GM19193 (cell line): Measurements from ENCODE around the gene NAP1L4.

Experiments used
- POLR2A ChIP-seq: IDR thresholded peaks from 4 replicates; pipeline ENCODE4 v1.6.1; 2011; ENCODE audit not compliant: insufficient read depth, insufficient read length; ENCODE audit errors: extremely low read depth

NAP1L4 gene

GRCh38 chr11:2989551-2989950 lies 2.6 kb downstream of the NAP1L4 start:
- no peak for TF ChIP-seq POLR2A

DNA sequence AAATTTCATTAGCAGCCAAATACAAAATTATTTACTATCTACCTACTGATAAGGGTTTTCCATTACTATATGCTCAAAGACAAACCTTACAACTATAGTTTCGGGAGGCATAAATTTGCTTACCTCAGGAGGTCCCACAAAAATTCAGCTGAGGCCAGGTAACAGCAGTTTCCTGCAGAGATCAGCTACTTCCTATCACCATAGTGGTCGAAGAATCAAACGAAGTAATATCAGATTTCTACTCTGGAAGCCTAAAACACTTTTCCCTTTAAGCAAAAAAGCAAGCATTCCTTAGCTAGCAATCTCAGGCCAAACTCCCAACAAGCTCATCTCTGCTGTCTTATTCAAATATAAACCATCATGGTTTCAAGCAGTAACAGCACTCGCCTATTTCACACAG lies 3.1 kb downstream of the NAP1L4 start:
- no peak for TF ChIP-seq POLR2A

GRCh38 chr11:2987881-2988861 lies 4.0 kb downstream of the NAP1L4 start:
- no peak for TF ChIP-seq POLR2A

DNA sequence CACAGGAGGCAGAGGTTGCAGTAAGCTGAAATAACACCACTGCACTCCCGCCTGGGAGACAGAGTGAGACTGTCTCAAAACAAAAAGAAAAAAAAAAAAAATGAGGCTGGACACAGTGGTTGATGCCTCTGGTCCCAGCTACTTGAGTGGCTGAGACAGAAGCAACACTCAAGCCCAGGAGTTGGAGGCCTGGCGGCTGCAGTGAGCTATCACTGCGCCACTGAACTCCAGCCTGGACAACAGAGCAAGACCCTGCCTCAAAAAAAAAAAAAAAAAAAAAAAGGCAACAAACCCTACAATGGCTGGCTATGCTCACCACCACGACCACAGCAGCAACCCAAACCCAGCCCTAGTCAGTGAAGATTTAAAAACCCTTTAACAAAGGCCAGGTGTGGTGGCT lies 8.2 kb downstream of the NAP1L4 start:
- TF ChIP-seq POLR2A, result no peak

DNA sequence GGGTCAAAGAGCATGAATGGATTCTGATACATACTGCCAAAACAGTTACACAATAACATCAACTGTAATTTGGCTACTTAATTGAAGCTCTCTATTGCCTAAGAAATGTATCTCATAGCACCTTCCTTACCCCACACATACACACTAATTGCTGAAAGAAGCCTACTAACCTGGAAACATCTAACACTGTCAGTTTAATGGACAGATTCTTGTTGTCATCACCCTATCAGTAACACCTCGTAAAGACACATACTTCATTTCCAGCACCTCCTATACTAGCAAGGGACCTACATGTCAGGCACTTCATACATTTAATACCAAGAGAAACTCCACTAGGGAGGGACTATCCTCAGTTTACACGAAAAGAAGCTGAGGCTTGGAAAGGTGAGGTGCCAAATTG lies 9.9 kb downstream of the NAP1L4 start:
- no peak for TF ChIP-seq POLR2A

- no peak for TF ChIP-seq POLR2A
Observed at GRCh38 chr11:2981130-2981529, 11.0 kb downstream of the NAP1L4 start.

DNA sequence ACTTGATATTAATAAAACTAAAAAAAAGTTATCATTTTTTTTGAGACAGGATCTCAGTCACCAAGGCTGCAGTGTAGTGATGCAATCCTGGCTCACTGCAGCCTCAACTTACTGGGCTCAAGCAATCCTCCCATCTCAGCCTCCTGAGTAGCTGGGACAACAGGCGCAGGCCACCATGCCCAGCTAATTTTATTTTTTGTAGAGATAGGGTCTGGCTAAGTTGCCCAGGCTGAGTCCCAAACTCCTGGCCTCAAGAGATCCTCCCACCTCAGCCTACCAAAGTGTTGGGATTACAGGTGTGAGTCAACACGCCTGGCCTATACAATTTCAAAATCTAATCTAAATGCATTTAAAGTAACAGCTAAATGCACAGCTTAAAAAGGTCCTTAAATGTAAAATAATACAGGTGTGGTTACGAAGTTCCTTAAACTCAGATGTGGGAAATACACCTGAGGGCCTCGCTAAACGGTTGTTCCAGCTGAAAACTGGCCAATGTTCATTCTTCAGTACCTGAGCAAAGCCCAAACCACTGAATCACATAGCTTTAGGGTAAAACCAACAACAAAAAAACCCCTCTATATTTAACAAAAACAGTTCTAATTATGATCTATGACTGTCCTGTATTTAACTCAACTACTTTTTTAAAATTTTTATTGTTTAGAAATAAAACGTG lies 11.8 kb downstream of the NAP1L4 start:
- TF ChIP-seq POLR2A, result no peak

GRCh38 chr11:2977113-2977512 lies 15.0 kb downstream of the NAP1L4 start:
- TF ChIP-seq POLR2A, result no peak

DNA sequence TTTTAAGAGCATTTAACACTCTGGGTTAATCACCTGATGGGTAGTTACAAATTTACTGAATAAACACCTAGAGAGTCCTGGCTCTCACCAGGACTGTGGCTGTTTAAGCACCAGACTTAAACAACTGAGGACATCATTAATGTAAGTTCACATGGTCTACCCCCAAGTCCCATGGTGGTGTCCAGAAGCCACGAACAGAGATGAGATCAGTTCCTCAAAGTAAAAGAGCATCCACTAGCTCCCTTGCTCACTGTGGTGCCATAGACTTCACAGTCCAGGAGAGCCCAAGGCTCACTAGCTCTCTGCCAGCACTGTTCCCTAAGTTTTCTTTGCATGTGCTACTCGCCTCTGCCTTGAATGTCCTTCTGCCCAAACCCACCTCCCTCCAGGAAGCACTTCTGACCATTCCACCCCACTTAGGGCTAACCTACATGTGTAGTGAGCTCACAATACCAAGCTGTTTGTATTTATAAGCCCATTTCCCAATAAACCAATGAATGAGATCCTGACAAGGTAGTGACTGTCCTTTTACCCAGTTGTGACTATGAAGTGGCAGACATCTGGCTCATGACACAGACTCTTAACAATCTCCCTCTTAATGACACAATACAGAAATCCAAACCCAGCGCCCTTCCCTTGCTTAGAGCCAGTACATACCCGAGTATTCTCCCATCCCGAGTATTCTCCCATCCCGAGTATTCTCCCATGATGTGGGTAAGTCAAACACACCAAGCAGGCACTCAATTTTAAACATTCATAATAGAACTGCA lies 15.7 kb downstream of the NAP1L4 start:
- TF ChIP-seq POLR2A, result no peak

- no peak for TF ChIP-seq POLR2A
Observed at GRCh38 chr11:2975594-2975993, 16.5 kb downstream of the NAP1L4 start.

- no peak for TF ChIP-seq POLR2A
Observed at GRCh38 chr11:2974272-2974671, 17.9 kb downstream of the NAP1L4 start.

- TF ChIP-seq POLR2A, result no peak
Observed at GRCh38 chr11:2968341-2968900, 23.7 kb downstream of the NAP1L4 start.

DNA sequence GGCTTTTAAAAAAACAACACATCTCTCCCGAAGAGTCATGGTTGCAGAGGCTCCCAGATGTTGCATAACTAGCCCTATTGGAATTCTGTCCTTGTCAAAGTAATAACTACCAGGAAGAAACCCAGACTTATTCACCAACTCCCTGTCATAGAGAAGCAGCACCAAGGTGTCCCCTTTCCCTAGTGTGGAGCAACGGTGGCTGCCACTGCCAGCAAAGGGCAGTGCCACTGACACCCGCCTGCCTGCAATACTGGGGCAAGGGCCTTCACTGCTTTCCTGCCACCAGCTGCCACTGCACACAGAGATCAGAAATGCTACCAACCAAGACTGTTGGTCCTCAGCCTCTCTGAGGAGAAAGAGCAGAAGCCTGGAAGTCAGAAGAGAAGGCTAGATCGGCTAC lies 27.3 kb downstream of the NAP1L4 start:
- TF ChIP-seq POLR2A, result no peak

- no peak for TF ChIP-seq POLR2A
Observed at GRCh38 chr11:2963761-2964160, 28.4 kb downstream of the NAP1L4 start.

DNA sequence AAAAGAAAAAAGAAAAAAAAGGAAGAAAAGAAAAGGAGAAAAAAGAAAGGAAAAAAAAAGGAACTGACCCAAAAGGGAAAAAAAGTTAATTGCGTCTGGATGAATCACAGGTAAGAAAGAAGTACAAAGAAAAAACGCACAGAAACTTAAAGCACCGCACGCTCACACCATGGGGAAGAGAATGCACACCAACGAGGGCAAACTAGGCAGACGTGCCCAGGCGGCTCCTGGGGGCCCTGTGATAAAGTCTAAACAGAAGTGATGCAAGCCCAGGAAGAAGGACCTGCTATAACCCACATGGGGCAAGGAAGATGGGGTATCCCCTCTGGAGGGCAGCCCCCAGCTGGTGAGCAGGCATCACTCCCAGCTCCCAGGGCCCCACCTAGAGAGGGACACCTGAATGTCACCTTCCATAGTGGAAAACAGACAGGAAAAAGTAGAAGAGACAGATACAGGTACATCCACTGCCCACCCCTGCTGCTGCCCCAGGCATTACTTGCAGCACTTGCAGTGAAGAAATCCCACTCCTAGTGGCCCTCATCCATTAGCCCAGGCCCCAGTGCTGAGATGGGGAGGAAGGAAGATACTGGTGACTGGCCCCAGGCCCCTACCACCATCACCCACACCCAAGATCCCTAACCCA lies 28.9 kb downstream of the NAP1L4 start:
- no peak for TF ChIP-seq POLR2A

GRCh38 chr11:2961080-2961479 lies 31.0 kb downstream of the NAP1L4 start:
- TF ChIP-seq POLR2A, result no peak
